ENCODE measurements around the gene DCST2.

The DCST2 gene

DNA sequence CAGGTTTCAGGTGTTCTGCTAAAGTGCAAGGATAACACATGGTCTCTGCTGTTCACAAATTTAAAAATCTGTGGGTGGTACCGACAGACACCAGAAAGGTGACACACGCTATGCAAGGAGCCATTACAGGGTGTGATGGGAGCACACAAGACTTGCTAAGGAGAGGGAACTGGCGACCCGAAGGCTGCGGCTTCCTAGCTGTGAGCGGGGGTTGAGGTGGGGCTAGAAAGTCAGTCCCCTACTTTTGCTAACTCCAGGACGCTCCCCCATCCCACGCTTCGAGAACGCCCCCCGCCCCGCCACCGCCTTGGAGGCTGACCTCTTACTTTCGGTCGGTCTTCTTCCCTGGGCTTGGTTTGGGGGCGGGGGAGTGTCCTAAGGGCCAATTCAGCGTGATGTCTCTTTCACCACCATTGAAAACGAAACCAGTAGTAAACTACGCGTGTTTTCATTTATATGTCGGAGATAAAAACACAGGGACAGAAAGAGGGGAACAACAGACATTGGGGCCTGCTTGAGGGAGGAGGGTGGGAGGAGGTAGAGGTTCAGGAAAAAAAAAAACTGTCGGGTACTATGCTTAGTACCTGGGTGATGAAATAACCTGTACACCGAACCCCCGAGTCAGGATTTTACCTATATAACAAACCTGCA is 58.0 kb downstream of the DCST2 start:
- peak; percentile 29 to 32 (median 31) for DNase-seq (ENCODE audit: low read depth in 3 of 3)

DNA sequence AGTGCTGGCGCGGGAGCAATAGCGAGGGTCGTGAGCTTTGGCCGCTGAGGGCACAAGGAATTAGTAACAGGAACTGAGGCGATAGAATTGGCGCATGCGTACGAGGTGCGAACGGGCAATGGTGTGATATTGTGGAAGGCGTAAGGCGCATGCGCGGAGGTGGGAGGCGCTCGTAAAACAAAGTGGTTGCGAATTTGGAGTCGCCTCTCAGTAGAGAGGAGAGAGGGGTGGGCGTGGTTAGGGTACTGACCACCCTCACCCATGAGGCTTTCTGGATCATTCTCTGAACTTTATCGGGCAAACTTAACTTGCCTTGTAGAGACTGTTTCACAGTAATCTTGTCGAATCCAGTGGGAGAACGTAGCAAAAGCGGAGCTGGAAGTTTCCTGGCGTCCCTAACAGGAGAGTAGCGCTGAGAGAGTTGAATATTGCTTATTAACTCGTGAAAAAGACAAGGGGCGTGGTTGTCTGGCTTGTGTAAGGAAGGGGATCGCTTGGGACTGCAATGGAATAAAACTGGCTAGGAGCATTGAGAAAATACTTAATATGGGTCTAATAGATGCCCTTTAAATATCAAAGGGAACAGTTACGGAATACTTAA is 58.7 kb downstream of the DCST2 start:
- DNase-seq (ENCODE audit: low read depth in 3 of 3) = peak; percentile 87 to 92 (median 89)

DNA sequence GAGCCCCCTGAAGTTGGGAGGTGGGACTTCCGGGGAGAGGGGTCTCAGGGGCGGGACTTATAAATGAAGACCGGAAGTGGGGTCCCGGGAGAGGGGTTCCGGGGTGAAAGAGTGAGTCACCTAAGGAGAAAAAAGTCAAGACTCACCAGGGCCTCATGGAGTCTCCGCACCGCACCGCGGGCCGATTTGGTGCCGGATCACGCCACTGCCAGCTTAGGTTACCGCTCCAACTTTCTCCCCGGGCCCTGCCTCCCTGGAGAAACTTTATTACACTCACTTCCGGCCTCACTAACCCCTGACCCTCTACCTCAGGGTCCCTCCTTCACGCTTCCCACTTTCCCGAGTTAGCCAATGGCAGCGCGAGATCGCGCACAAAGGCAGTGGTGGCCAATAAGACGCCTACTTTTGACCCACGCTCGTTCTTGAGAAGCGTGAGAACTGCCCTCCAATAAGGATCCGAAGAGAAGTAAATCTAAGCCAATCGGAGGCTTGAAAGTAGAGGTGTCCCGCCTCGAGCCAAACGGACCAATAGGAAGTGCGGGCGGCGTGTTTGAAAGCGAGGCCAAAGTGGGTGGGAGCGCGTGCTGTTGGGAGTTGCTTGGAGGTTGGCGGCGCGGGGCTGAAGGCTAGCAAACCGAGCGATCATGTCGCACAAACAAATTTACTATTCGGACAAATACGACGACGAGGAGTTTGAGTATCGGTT is 59.3 kb downstream of the DCST2 start, which contains the start of gene CKS1B:
CKS1B (plus strand) TSS at position 580 of the 706 bp plus-strand sequence; CDS start at position 645, 65 bp downstream.
- DNase-seq (ENCODE audit: low read depth in 3 of 3) = peak; percentile 82 to 96 (median 90)

DNA sequence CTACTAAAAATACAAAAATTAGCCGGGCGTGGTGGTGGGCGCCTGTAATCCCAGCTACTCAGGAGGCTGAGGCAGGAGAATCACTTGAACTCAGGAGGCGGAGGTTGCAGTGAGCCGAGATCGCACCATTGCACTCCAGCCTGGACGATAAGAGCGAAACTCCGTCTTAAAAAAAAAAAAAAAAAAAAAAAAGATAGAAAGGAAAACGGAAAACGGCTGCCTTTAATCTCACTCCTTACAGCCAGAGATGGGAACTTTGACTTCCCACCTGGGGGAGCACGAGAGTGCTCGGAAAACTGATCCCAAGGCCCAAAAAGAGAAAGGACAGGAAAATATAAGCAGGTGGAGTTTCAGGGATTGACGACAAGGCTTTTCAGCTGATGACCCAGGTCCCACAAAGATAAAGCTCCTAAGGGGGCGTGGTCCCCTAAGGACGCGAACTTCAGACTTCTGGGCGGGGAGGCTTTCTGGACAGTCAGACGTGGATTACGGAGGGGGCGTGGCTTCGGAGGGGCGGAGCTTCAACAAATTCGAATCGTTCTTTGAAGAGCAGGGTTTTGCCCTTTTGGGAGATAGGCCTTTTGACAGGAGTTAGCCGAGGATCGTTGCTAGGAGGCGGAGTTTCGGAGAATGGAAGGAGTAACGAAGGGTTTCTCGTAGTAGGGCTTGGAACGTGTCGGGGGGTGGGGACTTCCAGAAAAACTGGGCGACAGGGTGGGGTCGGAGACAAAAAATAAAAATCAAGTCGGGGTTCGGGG is 60.1 kb downstream of the DCST2 start:
- DNase-seq (ENCODE audit: low read depth in 3 of 3) = peak; percentile 83 to 89 (median 83)

DNA sequence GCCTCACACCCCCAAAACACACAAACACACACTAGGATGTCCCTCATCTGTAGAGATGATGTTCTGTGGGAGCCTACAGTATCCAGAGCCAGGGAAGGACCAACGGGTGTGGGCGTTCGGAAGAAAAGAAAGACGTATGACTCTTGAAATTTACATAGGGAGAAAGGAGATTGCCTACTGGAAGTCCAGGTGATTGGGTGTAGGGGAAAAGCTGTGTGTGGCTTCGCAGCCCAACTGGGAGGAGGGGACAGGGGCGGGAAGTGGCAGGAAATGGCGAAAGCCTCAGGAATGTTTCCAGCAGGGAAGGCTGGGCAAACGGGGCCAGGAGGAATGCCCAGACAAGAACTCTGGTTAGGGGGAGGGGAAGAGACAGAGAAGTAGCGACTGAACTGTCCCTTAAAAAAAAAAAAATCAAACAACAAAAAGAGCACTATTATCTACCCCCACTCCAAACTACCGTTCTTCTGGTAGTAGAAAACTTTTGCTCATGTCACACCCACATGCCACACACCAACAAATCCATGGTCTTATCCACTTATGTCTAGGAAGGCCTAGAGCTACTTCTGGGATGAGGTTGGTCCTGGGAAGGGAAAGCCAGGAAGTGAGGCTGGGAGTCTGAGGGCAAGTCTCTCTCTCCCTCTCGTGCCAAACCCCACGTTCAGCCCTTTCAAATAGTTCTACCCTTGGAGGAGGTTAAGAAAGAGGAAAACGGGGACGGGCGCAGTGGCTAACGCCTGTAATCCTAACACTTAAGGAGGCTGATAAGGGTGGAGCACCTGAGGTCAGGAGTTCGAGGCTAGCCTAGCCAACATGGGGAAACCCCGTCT is 60.9 kb downstream of the DCST2 start:
- DNase-seq (ENCODE audit: low read depth in 3 of 3) = no peak

DNA sequence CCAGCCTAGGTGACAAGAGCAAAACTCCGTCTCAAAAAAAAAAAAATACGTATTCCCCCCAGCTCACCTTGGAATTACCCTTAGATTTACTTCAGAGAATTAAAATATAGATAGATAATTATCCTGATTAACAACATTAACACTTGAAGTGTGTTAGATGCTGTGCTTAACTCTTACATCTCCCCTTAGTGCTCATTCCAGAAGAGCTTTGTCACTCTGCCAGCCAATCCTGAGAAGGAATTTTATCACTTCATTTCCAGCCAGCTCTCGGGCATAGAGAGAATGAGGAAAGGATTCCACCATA is 61.4 kb downstream of the DCST2 start:
- no peak for DNase-seq (ENCODE audit: low read depth in 3 of 3)

DNA sequence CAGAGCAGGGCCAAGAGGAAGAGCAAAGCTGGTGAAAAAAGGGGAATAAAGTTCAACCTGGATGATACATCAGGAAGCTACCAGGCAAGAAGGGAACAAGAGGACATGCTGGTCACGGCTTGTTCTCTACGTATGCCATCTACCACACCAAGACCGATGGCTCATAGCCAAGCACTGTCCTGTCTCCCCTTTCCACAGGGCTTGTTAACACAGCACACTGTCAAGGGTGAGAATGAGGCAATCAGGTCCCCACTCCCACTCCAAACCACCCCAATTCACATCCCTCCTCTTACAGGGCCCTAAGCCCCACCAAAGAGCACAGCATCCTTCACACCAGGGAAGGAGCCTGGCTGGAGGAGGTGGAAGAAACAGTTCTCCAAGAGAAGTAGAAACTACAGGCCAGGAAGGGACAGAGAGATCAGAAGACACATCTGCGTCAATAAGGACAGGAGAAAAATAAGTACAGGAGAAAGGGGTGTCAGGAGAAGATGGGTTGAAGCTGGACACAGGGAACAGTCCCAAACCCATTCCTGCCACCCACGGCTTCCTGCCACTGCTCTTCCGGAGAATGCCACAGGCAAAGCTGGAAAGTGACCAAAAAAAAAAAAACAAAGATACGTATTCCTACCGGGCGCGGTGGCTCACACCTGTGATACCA is 62.1 kb downstream of the DCST2 start:
- no peak for DNase-seq (ENCODE audit: low read depth in 3 of 3)

DNA sequence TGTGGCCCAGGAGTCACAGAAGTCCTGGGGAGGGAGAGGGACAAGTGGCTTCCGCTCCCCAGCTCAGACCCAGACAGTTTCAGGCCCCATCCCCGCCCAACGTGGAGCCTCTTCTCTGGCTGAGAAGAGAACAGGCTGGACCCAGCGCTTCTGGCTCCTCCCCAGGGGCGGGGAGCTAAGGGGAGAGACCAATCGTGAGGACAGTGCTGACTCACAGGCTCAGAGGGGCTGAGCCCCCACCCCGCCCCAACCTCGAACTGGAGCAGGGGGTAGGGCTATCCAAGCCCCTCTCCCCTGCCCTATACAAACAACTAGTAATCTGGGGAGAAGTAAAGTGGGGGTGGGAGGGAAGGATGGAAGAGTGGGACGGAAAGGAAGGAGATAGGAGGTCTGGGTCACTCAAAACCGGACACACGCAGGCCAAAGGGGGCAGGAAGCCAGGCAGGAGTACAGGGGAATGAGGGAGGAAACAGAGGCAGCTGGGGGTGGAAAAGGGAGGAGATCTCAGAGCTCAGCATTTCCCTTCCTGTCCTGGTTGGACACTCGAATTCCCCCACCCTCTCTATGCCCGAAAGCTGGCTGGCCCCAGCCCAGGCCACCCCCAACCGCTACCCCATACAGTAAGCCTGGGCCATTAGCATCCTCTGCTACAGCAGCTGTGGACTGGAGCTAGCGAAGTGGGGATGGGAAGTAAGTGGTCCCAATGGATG is 62.8 kb downstream of the DCST2 start, which contains the start of gene SHC1:
SHC1 (minus strand) TSS at position 117 of the 710 bp plus-strand sequence. CDS start 221 bp downstream, outside the sequence.
- no peak for DNase-seq (ENCODE audit: low read depth in 3 of 3)

DNA sequence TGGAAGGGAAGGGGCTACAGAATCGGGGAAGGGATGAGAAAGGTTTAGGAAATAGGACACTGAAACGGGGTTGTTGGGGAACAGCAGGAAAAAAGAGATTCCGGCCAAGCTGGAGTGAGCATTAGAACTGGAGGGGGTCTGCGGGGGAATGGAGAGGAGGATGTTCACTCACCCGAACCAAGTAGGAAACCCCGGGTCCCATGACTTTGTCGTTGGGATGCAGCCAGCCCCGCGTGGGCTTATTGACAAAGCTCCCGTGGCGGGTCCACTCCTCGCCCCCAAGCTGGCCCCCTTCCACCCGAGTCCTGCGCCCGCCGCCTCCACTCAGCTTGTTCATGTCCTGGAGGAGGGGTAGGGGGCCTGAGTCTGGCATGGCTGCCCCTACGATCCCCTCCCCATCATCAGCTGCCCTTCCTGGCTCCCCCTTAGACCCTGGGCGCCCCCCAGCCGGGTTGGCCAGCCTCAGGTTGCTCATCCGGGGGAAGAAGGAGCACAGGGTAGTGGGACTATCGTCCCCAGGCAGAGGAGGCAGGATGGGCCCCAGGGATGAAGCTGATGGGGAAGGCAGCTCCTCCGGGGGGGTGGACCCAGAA is 63.6 kb downstream of the DCST2 start:
- DNase-seq (ENCODE audit: low read depth in 3 of 3) = no peak

DNA sequence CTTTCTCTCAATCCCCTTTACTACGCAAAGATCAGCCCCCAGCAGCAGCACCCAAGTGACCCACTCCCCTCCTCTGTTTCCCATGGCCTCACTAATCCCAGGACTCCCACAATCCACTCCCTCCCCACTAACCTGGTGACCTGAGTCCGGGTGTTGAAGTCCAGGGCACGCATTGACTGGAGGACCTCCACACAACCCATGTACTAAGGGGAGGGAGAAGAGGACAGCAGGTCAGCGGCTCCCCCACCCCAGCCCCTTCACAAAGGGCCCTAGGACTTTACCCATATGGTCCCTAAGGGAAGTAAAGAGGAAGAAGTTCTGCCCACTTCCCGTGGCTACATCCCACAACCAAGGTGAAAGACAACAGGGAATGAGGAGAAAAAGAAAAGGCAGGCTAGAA is 64.3 kb downstream of the DCST2 start:
- DNase-seq (ENCODE audit: low read depth in 3 of 3) = no peak

DNA sequence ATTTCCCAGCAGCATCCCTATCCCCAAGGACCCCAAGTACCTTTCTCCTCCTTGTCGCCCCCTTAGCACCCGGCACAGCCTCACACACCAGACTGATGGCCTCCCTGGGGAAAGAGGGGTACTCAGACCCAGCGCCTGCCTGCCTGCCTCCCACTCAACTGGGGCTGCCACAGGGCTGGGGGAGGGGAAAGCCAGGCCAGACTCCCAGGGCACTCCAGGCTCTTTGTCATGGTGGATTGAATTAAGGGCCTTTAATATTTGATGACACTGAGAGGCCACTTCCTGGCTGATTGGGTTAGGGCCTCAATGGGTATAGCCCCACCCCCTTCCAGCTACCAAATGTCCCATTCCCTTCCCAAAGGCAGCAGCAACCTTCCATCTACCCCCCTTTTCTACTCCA is 64.8 kb downstream of the DCST2 start:
- no peak for DNase-seq (ENCODE audit: low read depth in 3 of 3)
